ENCODE results near the gene MCM8. TPM values are rescaled to one million over a fixed set of nuclear protein-coding genes. Genes with fewer than 3 reads are reported as not detected.

Gene MCM8
- total RNA-seq, 1 donor from 2014 or later: 7.1 TPM

DNA sequence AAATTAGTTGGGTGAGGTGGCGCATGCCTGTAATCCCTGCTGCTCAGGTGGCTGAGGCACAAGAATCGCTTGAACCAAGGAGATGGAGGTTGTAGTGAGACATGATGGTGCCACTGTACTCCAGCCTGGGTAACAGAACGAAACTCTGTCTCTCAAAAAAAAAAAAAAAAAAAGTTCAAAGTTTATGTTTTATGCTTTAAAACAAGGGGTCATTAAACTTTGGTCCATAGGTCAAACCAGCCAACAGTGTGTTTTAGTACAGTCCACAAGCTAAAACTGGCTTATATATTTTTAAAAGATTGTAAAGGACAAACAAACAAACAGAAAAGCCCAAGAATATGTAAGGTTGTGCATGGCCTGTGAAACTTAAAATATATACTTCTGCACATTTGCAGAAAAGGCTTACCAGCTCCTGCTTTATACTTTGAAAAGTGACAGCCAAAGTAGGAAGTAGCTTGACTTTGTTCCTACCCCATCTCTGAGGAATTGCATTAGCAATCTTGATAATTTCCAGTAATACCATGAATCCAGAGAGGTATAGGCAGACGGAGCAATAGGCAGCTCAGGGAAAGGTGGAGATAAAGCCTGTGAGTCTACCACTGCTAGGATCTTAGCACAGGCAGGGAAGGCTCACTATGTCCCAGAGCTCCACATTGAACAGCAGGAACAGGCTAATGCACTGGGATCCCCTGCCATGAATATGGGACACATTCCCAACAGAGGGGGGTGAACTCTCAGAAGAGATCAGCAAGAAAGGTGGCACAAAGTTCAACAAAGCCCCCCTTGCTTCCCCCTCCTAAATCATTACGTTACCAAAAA is 30.5 kb downstream of the MCM8 start:
- no peaks in the 10 kb centered on the region for H3K27me3 Mint-ChIP-seq (ENCODE audit: unreplicated experiment)

GRCh38 chr20:5987383-5987782 is 36.9 kb downstream of the MCM8 start:
- Mint-ChIP-seq H3K27ac (ENCODE audit: unreplicated experiment) (no peak overlapping the region), H3K27me3 (ENCODE audit: unreplicated experiment) (no peaks in the 10 kb centered on the region), H3K36me3 (ENCODE audit: unreplicated experiment) (peaks cover 10% of the 10 kb centered on the region), H3K9me3 (ENCODE audit: unreplicated experiment) (no peaks in the 10 kb centered on the region), H3K4me1 (ENCODE audit: unreplicated experiment) (no peaks in the 10 kb centered on the region), H3K4me3 (ENCODE audit: unreplicated experiment) (no peak overlapping the region)
- TF ChIP-seq, protein P1, sequence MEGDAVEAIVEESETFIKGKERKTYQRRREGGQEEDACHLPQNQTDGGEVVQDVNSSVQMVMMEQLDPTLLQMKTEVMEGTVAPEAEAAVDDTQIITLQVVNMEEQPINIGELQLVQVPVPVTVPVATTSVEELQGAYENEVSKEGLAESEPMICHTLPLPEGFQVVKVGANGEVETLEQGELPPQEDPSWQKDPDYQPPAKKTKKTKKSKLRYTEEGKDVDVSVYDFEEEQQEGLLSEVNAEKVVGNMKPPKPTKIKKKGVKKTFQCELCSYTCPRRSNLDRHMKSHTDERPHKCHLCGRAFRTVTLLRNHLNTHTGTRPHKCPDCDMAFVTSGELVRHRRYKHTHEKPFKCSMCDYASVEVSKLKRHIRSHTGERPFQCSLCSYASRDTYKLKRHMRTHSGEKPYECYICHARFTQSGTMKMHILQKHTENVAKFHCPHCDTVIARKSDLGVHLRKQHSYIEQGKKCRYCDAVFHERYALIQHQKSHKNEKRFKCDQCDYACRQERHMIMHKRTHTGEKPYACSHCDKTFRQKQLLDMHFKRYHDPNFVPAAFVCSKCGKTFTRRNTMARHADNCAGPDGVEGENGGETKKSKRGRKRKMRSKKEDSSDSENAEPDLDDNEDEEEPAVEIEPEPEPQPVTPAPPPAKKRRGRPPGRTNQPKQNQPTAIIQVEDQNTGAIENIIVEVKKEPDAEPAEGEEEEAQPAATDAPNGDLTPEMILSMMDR (IDR thresholded peaks at IDR 0.05): no peak
- no peak for DNase-seq (ENCODE audit: extremely low spot score, unreplicated experiment)

More for the DNA sequence above, 30.5 kb downstream of the MCM8 start:
- Mint-ChIP-seq H3K4me1 (ENCODE audit: unreplicated experiment) (no peaks in the 10 kb centered on the region), H3K27ac (ENCODE audit: unreplicated experiment) (no peak overlapping the region), H3K36me3 (ENCODE audit: unreplicated experiment) (peaks cover 5% of the 10 kb centered on the region), H3K9me3 (ENCODE audit: unreplicated experiment) (no peaks in the 10 kb centered on the region), H3K4me3 (ENCODE audit: unreplicated experiment) (no peak overlapping the region)
- TF ChIP-seq, protein P1 (IDR thresholded peaks at IDR 0.05): no peak
- no peak for DNase-seq (ENCODE audit: extremely low spot score, unreplicated experiment)

- DNase-seq (ENCODE audit: extremely low spot score, unreplicated experiment): no peak
- TF ChIP-seq, protein P1 (IDR thresholded peaks at IDR 0.05): no peak
- Mint-ChIP-seq H3K4me3 (ENCODE audit: unreplicated experiment) (no peak overlapping the region), H3K9me3 (ENCODE audit: unreplicated experiment) (no peaks in the 10 kb centered on the region), H3K36me3 (ENCODE audit: unreplicated experiment) (peaks cover 8% of the 10 kb centered on the region), H3K4me1 (ENCODE audit: unreplicated experiment) (no peaks in the 10 kb centered on the region), H3K27ac (ENCODE audit: unreplicated experiment) (no peak overlapping the region), H3K27me3 (ENCODE audit: unreplicated experiment) (no peaks in the 10 kb centered on the region)
These were observed 39.1 kb downstream of the MCM8 start for GRCh38 chr20:5989539-5989938.

GRCh38 chr20:5990946-5991345 is 40.5 kb downstream of the MCM8 start:
- Mint-ChIP-seq H3K4me1 (ENCODE audit: unreplicated experiment) (no peaks in the 10 kb centered on the region), H3K4me3 (ENCODE audit: unreplicated experiment) (no peak overlapping the region), H3K9me3 (ENCODE audit: unreplicated experiment) (no peaks in the 10 kb centered on the region), H3K27me3 (ENCODE audit: unreplicated experiment) (no peaks in the 10 kb centered on the region), H3K27ac (ENCODE audit: unreplicated experiment) (no peak overlapping the region), H3K36me3 (ENCODE audit: unreplicated experiment) (peaks cover 8% of the 10 kb centered on the region)
- no peak for DNase-seq (ENCODE audit: extremely low spot score, unreplicated experiment)
- TF ChIP-seq, protein P1 (IDR thresholded peaks at IDR 0.05): no peak

- no peak overlapping the region for H3K27ac Mint-ChIP-seq (ENCODE audit: unreplicated experiment)
- no peak for DNase-seq (ENCODE audit: extremely low spot score, unreplicated experiment)
- H3K4me1 Mint-ChIP-seq (ENCODE audit: unreplicated experiment): no peaks in the 10 kb centered on the region
- H3K27me3 Mint-ChIP-seq (ENCODE audit: unreplicated experiment): no peaks in the 10 kb centered on the region
- H3K9me3 Mint-ChIP-seq (ENCODE audit: unreplicated experiment): no peaks in the 10 kb centered on the region
- peaks cover 8% of the 10 kb centered on the region for H3K36me3 Mint-ChIP-seq (ENCODE audit: unreplicated experiment)
- H3K4me3 Mint-ChIP-seq (ENCODE audit: unreplicated experiment): no peak overlapping the region
- TF ChIP-seq, protein P1 (IDR thresholded peaks at IDR 0.05): no peak
These were observed 41.4 kb downstream of the MCM8 start for GRCh38 chr20:5991623-5992441.
